ENCODE data around the gene ADH7. TPM values are rescaled to one million over a fixed set of nuclear protein-coding genes. Genes with fewer than 3 reads are reported as not detected.

The ADH7 gene
- total and polyA plus RNA-seq, 2 experiments from 2014 or later, result not detected

- Histone ChIP-seq H3K36me3 (replicated peaks; ENCODE audit: insufficient read depth, low read depth) (no peaks in the 10 kb centered on the region), H3K4me1 (ENCODE audit: insufficient read depth) (no peaks in the 10 kb centered on the region), H3K79me2 (no peaks in the 10 kb centered on the region), H3K27me3 (no peaks in the 10 kb centered on the region), H4K20me1 (ENCODE audit: insufficient read depth, poor library complexity, severe bottlenecking) (no peaks in the 10 kb centered on the region), H2AFZ (no peak overlapping the region), H3K4me2 (no peak overlapping the region), H3K9me3 (ENCODE audit: low read depth) (no peaks in the 10 kb centered on the region), H3K4me3 (no peak overlapping the region), H3K9me2 (replicated peaks; ENCODE audit: insufficient read depth) (no peaks in the 10 kb centered on the region), H3K27ac (no peak overlapping the region)
- 31% methylated on average over 4 of the region's 4 CpGs for WGBS (ENCODE audit: low lambda C conversion rate, missing lambda C conversion rate)
- TF ChIP-seq EZH2 (IDR thresholded peaks at IDR 0.05; ENCODE audit: borderline replicate concordance), result no peak
- peak; percentile 89 for TF ChIP-seq CTCF (IDR thresholded peaks at IDR 0.05; ENCODE audit: poor library complexity)
- DNase-seq (ENCODE audit: low spot score), result peak; percentile 77
Observed at GRCh38 chr4:99462875-99463464, 27.8 kb upstream of the ADH7 start.

- no peaks in the 10 kb centered on the region for H3K27me3 ChIP-seq
- no peak overlapping the region for H3K4me3 ChIP-seq
- TF ChIP-seq EZH2phosphoT487 (IDR thresholded peaks at IDR 0.05; ENCODE audit: low read depth, severe bottlenecking, unreplicated experiment) (no peak), EZH2 (IDR thresholded peaks at IDR 0.05; ENCODE audit: borderline replicate concordance) (no peak)
- no peaks in the 10 kb centered on the region for H3K79me2 ChIP-seq
- DNase-seq (ENCODE audit: low spot score), result no peak
- 52% methylated on average over 4 of the region's 4 CpGs for WGBS (ENCODE audit: low lambda C conversion rate, missing lambda C conversion rate)
- H2AFZ ChIP-seq, result no peak overlapping the region
- H3K36me3 ChIP-seq (replicated peaks; ENCODE audit: insufficient read depth, low read depth), result no peaks in the 10 kb centered on the region
- H3K9me3 ChIP-seq (ENCODE audit: low read depth), result no peaks in the 10 kb centered on the region
- H3K4me2 ChIP-seq, result no peak overlapping the region
- no peaks in the 10 kb centered on the region for H4K20me1 ChIP-seq (ENCODE audit: insufficient read depth, poor library complexity, severe bottlenecking)
- no peak overlapping the region for H3K27ac ChIP-seq
- no peaks in the 10 kb centered on the region for H3K9me2 ChIP-seq (replicated peaks; ENCODE audit: insufficient read depth)
- no peaks in the 10 kb centered on the region for H3K4me1 ChIP-seq (ENCODE audit: insufficient read depth)
Observed at GRCh38 chr4:99461623-99462401, 26.7 kb upstream of the ADH7 start.

DNA sequence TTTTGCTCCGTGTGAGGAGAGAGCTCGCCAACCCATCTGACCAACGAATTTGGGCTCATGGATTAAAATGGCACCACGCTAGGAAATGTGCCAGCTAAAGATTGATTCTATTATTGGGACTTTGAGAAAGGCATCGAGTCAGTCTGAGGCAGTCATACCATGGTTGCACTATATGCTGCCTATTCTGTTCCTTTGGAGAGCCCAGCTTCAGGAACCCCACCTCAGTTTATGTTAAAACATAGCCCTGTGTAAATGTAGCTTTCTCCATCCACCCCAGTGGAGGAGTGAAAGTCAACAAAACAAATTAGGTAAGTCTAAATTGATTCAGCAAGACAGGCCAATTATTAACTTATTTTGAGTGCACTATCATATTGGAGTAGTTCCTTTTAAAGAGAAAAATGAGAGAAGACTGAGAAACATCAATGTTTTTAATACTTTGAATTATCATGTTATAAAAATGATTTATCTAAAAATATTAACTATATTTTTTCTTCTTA lies 24.5 kb upstream of the ADH7 start:
- 94% methylated on average over 5 of the region's 5 CpGs for WGBS (ENCODE audit: low lambda C conversion rate, missing lambda C conversion rate)
- no peaks in the 10 kb centered on the region for H3K9me3 ChIP-seq (ENCODE audit: low read depth)
- no peaks in the 10 kb centered on the region for H3K9me2 ChIP-seq (replicated peaks; ENCODE audit: insufficient read depth)
- no peak overlapping the region for H3K27ac ChIP-seq
- no peak for DNase-seq (ENCODE audit: low spot score)
- H3K79me2 ChIP-seq, result no peaks in the 10 kb centered on the region
- H3K4me1 ChIP-seq (ENCODE audit: insufficient read depth), result no peaks in the 10 kb centered on the region
- no peak overlapping the region for H3K4me2 ChIP-seq
- H3K27me3 ChIP-seq, result no peaks in the 10 kb centered on the region
- no peaks in the 10 kb centered on the region for H3K36me3 ChIP-seq (replicated peaks; ENCODE audit: insufficient read depth, low read depth)
- H2AFZ ChIP-seq, result no peak overlapping the region
- TF ChIP-seq EZH2phosphoT487 (IDR thresholded peaks at IDR 0.05; ENCODE audit: low read depth, severe bottlenecking, unreplicated experiment), result no peak
- TF ChIP-seq EZH2 (IDR thresholded peaks at IDR 0.05; ENCODE audit: borderline replicate concordance), result no peak
- TF ChIP-seq CTCF (IDR thresholded peaks at IDR 0.05; ENCODE audit: poor library complexity), result no peak
- no peaks in the 10 kb centered on the region for H4K20me1 ChIP-seq (ENCODE audit: insufficient read depth, poor library complexity, severe bottlenecking)
- no peak overlapping the region for H3K4me3 ChIP-seq

GRCh38 chr4:99458911-99459447 lies 23.8 kb upstream of the ADH7 start:
- H4K20me1 ChIP-seq (ENCODE audit: insufficient read depth, poor library complexity, severe bottlenecking), result no peaks in the 10 kb centered on the region
- WGBS (ENCODE audit: low lambda C conversion rate, missing lambda C conversion rate), result 65% methylated on average over 6 of the region's 6 CpGs
- H3K27ac ChIP-seq, result no peak overlapping the region
- no peak overlapping the region for H3K4me2 ChIP-seq
- no peak for DNase-seq (ENCODE audit: low spot score)
- no peaks in the 10 kb centered on the region for H3K79me2 ChIP-seq
- no peaks in the 10 kb centered on the region for H3K27me3 ChIP-seq
- H3K4me3 ChIP-seq, result no peak overlapping the region
- no peaks in the 10 kb centered on the region for H3K4me1 ChIP-seq (ENCODE audit: insufficient read depth)
- no peaks in the 10 kb centered on the region for H3K36me3 ChIP-seq (replicated peaks; ENCODE audit: insufficient read depth, low read depth)
- no peak for TF ChIP-seq EZH2phosphoT487 (IDR thresholded peaks at IDR 0.05; ENCODE audit: low read depth, severe bottlenecking, unreplicated experiment)
- no peak for TF ChIP-seq CTCF (IDR thresholded peaks at IDR 0.05; ENCODE audit: poor library complexity)
- TF ChIP-seq EZH2 (IDR thresholded peaks at IDR 0.05; ENCODE audit: borderline replicate concordance), result no peak
- H3K9me2 ChIP-seq (replicated peaks; ENCODE audit: insufficient read depth), result no peaks in the 10 kb centered on the region
- H2AFZ ChIP-seq, result no peak overlapping the region
- H3K9me3 ChIP-seq (ENCODE audit: low read depth), result no peaks in the 10 kb centered on the region

All from hepatocyte (in vitro differentiated cells).